K562 (cell line): ENCODE measurements around the gene SDR42E2. TPM values are rescaled to one million over a fixed set of nuclear protein-coding genes. Genes with fewer than 3 reads are reported as not detected.

Experiments used
- BHLHE40 ChIP-seq: IDR thresholded peaks from 2 replicates; pipeline ENCODE4 v1.6.1; 2011; ENCODE audit warnings: low read length, improper control_type of control experiment
- CTCF ChIP-seq, 3 experiments: IDR thresholded peaks in 2 of 3; conservative IDR thresholded peaks in 1 of 3; 2 replicates each; pipeline ENCODE4 v1.5.1; 2011 to 2012; ENCODE audit warnings: low read length in 3 of 3, mild to moderate bottlenecking in 3 of 3, control low read depth in 2 of 3, improper control_type of control experiment in 1 of 3, inconsistent platforms in 1 of 3, low read depth in 1 of 3, mixed read lengths in 1 of 3, moderate library complexity in 1 of 3; ENCODE audit not compliant: insufficient read depth in 2 of 3
- FUS ChIP-seq: fragments of 200-400 bp; formaldehyde crosslinking; optimal IDR thresholded peaks from 2 replicates; pipeline ENCODE3; 2017; ENCODE audit warnings: low read depth, low read length
- GABPA ChIP-seq: fragments of 200-800 bp; sonication (Bioruptor generic); conservative IDR thresholded peaks from 2 replicates; pipeline ENCODE4 v1.6.1; 2016; ENCODE audit warnings: low read depth, missing genetic modification characterization, missing compliant biosample characterization
- KDM2B ChIP-seq: fragments of 250-450 bp; sonication (Bioruptor Pico); IDR thresholded peaks from 2 replicates; pipeline ENCODE4 v1.8.0; 2021; ENCODE audit warnings: mild to moderate bottlenecking, moderate library complexity
- NCOA2 ChIP-seq, 2 experiments: fragments of 450-650 bp; IDR thresholded peaks; 2 replicates each; pipeline ENCODE4 v1.6.1; 2018; ENCODE audit warnings: mild to moderate bottlenecking in 2 of 2, moderate library complexity in 1 of 2; ENCODE audit not compliant: partially characterized antibody in 2 of 2
- NCOR1 ChIP-seq: fragments of 450-650 bp; IDR thresholded peaks from 2 replicates; pipeline ENCODE4 v1.6.1; 2016; ENCODE audit warnings: mild to moderate bottlenecking, moderate library complexity
- PHF20 ChIP-seq: fragments of 450-650 bp; IDR thresholded peaks from 2 replicates; pipeline ENCODE4 v1.6.1; 2018; ENCODE audit not compliant: partially characterized antibody
- RB1 ChIP-seq: fragments of 450-650 bp; IDR thresholded peaks from 2 replicates; pipeline ENCODE4 v1.6.1; 2017; ENCODE audit warnings: low read depth, mild to moderate bottlenecking
- SP1 ChIP-seq: sonication (generic); formaldehyde crosslinking; IDR thresholded peaks from 2 replicates; pipeline ENCODE4 v1.8.1; 2022; ENCODE audit warnings: mild to moderate bottlenecking, missing genetic modification reagents
- THAP7 ChIP-seq: fragments of 250-450 bp; sonication (Bioruptor Pico); IDR thresholded peaks from 2 replicates; pipeline ENCODE4 v1.5.0; 2021
- TOE1 ChIP-seq, 2 experiments: fragments of 450-650 bp in 1 of 2; sonication (generic) in 1 of 2; formaldehyde crosslinking in 1 of 2; IDR thresholded peaks; 2 replicates each; pipeline versions ENCODE4 v1.7.1 to v1.8.0; 2016 to 2022; ENCODE audit warnings: borderline replicate concordance in 2 of 2, mild to moderate bottlenecking in 2 of 2, antibody characterized with exemption in 1 of 2, inconsistent platforms in 1 of 2, low read depth in 1 of 2, missing genetic modification reagents in 1 of 2, moderate library complexity in 1 of 2
- TRIM24 ChIP-seq, 2 experiments: fragments of 450-650 bp; IDR thresholded peaks; 2 replicates each; pipeline ENCODE4 v1.6.1; 2016
- ZFP36 ChIP-seq: fragments of 150-350 bp; IDR thresholded peaks from 2 replicates; pipeline ENCODE4 v1.6.1; 2018; ENCODE audit warnings: low read length, low read depth; ENCODE audit not compliant: partially characterized antibody
- ZFX ChIP-seq: sonication (generic); formaldehyde crosslinking; IDR thresholded peaks from 2 replicates; pipeline ENCODE4 v1.8.0; 2022; ENCODE audit warnings: mild to moderate bottlenecking, missing genetic modification reagents, moderate library complexity
- ZNF316 ChIP-seq: fragments of 450-650 bp; IDR thresholded peaks from 2 replicates; pipeline ENCODE4 v1.6.1; 2016
- ZNF444 ChIP-seq: fragments of 250-450 bp; sonication (Bioruptor Pico); IDR thresholded peaks from 2 replicates; pipeline ENCODE4 v1.4.0; 2020; ENCODE audit warnings: mild to moderate bottlenecking, moderate library complexity
- ZNF583 ChIP-seq: fragments of 250-450 bp; sonication (Bioruptor Pico); IDR thresholded peaks from 2 replicates; pipeline ENCODE4 v1.4.0; 2020
- ZNF696 ChIP-seq: fragments of 250-450 bp; sonication (Bioruptor Pico); conservative IDR thresholded peaks from 2 replicates; pipeline ENCODE4 v1.4.0; 2020; ENCODE audit warnings: mild to moderate bottlenecking, moderate library complexity
- polyA plus RNA-seq, 8 experiments: library from polyadenylated mRNA; depleted of rRNA in 4 of 8; stranded (reverse) in 5 of 8; unstranded in 3 of 8; fragments of >200 nt; fragmentation: Nextera tagmentation in 2 of 8; fragmentation: Illumina TruSeq in 1 of 8; extraction: Ambion mirVana in 2 of 8; extraction: Trizol in 1 of 8; gene quantifications; 2 replicates each; pipeline versions ENCODE4 v1.2.1 to v1.2.3, GENCODE V29; 2011 to 2014; ENCODE audit warnings: inconsistent platforms in 1 of 8, missing spikeins in 1 of 8
- total RNA-seq, 7 experiments: library from RNA; depleted of rRNA in 6 of 7; stranded (reverse); fragments of >200 nt in 6 of 7; fragmentation: Illumina TruSeq in 2 of 7; extraction: Trizol in 2 of 7; gene quantifications; 2 replicates each; pipeline versions ENCODE4 v1.2.1 to v1.2.3, GENCODE V29; 2011 to 2021; ENCODE audit warnings: low replicate concordance in 1 of 7
- TF ChIP-seq, protein P1 (sequence below): sonication (generic); formaldehyde crosslinking; IDR thresholded peaks from 2 replicates; pipeline ENCODE4 v1.8.0; 2023; ENCODE audit warnings: mild to moderate bottlenecking, missing genetic modification reagents
- TF ChIP-seq, protein P2 (sequence below): fragments of 450-650 bp; formaldehyde crosslinking; IDR thresholded peaks from 2 replicates; pipeline ENCODE4 v1.4.0; 2020; ENCODE audit warnings: mild to moderate bottlenecking, moderate library complexity

The SDR42E2 gene
- total and polyA plus RNA-seq, 9 of the 15 experiments (the other 6 are each of a cell fraction or from before 2014, with no cell fraction given) = 0.03 to 0.07 (median 0.04) TPM; not detected in 4

DNA sequence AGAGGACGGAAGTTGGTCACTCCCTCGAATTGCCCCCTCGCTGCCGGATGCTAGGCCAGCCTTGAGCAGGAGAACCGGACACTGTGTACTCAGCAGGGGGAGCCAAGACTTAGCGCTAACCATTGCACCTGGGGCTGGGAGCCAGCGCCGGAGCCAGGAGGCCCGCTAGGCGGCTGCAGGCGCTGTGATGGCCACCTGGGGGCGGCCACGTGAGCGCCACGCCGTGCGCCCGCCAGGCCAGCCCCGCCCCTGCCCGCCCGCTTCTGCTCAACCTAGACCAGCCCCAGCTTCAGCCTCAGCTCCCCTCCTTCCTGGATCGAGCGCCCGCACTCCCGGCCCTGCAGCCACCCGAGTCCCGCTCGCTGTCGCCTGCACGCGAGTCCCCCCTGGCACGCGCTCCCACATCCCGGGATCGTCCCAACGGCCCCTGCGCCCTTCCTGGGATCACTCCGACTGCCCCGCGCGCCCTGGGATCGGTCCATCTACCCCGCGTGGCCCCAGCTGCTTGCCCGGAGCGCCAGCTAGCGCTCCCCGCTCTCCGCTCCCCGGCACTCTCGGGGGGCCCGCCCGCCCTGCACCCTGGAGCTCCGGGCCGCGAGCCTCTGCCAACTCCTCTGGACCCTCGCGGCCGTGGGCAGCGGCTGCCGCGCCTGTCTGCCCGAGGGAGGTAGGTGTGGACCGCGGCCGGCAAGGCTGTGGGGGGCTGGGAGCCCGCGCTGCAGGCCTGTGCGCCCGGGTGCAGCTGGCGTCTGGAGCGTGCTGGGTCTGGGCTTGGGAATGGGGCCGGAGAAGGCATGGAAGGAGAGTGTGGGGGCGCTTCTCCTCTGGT lies 43.9 kb downstream of the SDR42E2 start, which contains the start of gene EEF2K (continued):
- TF ChIP-seq BHLHE40 = peak; percentile 94
- TF ChIP-seq KDM2B (CRISPR knock-in tag) = 0 out of 2 replicates have a peak, but pooled peaks have one; percentile 56
- no peak for TF ChIP-seq ZNF696
- TF ChIP-seq CTCF (IDR thresholded peaks at IDR 0.05 in 2 of 3, conservative IDR thresholded peaks at IDR 0.05 in 1 of 3; ENCODE audit: insufficient read depth in 2 of 3, low read depth in 1 of 3, low read length in 3 of 3) = peak; percentile 90 to 99 (median 95)
- TF ChIP-seq NCOA2 (IDR thresholded peaks at IDR 0.05; ENCODE audit: partially characterized antibody in 2 of 2) = no peak
- peak; percentile 59; the same call in 1 of the 2 replicates for TF ChIP-seq NCOR1
- TF ChIP-seq ZFX (CRISPR knock-in tag) = peak; percentile 93
- TF ChIP-seq ZNF583 (CRISPR knock-in tag) = peak; percentile 80; the same call in 1 of the 2 replicates
- TF ChIP-seq TOE1 (IDR thresholded peaks at IDR 0.05; ENCODE audit: borderline replicate concordance) = peak; percentile 84
- 0 out of 2 replicates have a peak, but pooled peaks have one; percentile 55 for TF ChIP-seq TOE1 (CRISPR knock-in tag; IDR thresholded peaks at IDR 0.05; ENCODE audit: borderline replicate concordance, low read depth)
- TF ChIP-seq, protein P1, sequence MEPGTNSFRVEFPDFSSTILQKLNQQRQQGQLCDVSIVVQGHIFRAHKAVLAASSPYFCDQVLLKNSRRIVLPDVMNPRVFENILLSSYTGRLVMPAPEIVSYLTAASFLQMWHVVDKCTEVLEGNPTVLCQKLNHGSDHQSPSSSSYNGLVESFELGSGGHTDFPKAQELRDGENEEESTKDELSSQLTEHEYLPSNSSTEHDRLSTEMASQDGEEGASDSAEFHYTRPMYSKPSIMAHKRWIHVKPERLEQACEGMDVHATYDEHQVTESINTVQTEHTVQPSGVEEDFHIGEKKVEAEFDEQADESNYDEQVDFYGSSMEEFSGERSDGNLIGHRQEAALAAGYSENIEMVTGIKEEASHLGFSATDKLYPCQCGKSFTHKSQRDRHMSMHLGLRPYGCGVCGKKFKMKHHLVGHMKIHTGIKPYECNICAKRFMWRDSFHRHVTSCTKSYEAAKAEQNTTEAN = peak; percentile 92
- TF ChIP-seq GABPA (tag) = peak; percentile 93
- peak; percentile 56 for TF ChIP-seq ZFP36
- peak; percentile 42 for TF ChIP-seq FUS
- no peak for TF ChIP-seq ZNF316
- TF ChIP-seq THAP7 (CRISPR knock-in tag) = no peak
- TF ChIP-seq SP1 (CRISPR knock-in tag) = peak; percentile 77
- TF ChIP-seq ZNF444 (CRISPR knock-in tag) = no peak
- TF ChIP-seq, protein P2, sequence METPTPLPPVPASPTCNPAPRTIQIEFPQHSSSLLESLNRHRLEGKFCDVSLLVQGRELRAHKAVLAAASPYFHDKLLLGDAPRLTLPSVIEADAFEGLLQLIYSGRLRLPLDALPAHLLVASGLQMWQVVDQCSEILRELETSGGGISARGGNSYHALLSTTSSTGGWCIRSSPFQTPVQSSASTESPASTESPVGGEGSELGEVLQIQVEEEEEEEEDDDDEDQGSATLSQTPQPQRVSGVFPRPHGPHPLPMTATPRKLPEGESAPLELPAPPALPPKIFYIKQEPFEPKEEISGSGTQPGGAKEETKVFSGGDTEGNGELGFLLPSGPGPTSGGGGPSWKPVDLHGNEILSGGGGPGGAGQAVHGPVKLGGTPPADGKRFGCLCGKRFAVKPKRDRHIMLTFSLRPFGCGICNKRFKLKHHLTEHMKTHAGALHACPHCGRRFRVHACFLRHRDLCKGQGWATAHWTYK (CRISPR knock-in tag) = no peak; the same call in 1 of the 2 replicates
- peak in 1 of 2 experiments; percentile 61; a peak in 1 of 4 replicates for TF ChIP-seq TRIM24 (IDR thresholded peaks at IDR 0.05)
- peak; percentile 93 for TF ChIP-seq RB1
- TF ChIP-seq PHF20 = no peak
